ENCODE measurements around the gene MRPS22. TPM values are rescaled to one million over a fixed set of nuclear protein-coding genes. Genes with fewer than 3 reads are reported as not detected.
A peak's percentile ranks its signal among the peaks of the same experiment; 100 is the strongest.

Gene MRPS22
- total and polyA plus RNA-seq, 2 of the 13 experiments (the other 11 are each of a cell fraction or from before 2014, with no cell fraction given): 52.7 to 113 TPM

DNA sequence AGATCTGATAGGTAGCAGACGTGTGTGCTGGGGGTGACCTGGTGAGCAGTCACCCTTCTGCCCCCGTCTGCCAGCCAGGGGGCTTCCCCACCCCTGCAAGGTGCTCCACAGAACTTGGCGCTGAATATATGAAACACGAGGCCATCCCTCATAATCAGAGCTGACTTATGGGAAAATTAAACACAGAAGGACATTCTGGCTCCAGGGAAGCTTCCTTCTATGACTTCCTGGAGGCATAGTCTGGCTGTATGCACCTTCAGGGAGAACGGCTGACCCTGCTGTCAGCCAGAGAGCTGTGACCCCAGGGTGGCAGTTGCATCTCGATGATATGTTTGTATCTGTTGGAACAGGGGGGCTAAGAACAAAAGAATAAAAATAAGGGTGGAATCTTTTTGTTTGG lies 26.6 kb upstream of the MRPS22 start:
- Histone ChIP-seq H3K9me3 (ENCODE audit: low read length) (no peaks in the 10 kb centered on the region), H3K27ac (ENCODE audit: extremely low read length, insufficient read depth, low read length) (no peak overlapping the region), H3K4me3 (replicated peaks in 1 of 3; ENCODE audit: insufficient read depth in 1 of 3, low read depth in 2 of 3, low read length in 3 of 3) (no peak overlapping the region), H3K27me3 (ENCODE audit: control insufficient read depth in 1 of 2, insufficient read depth in 2 of 2, low read length in 2 of 2) (no peaks in the 10 kb centered on the region; a peak in 1 of 5 replicates), H4K20me1 (ENCODE audit: insufficient read depth, low read length) (no peaks in the 10 kb centered on the region), H3K4me2 (ENCODE audit: low read depth, low read length) (no peak overlapping the region), H2AFZ (ENCODE audit: low read length) (no peak overlapping the region), H3K79me2 (ENCODE audit: insufficient read depth, low read length) (no peaks in the 10 kb centered on the region), H3K4me1 (ENCODE audit: insufficient read depth, low read length) (no peaks in the 10 kb centered on the region), H3K36me3 (replicated peaks in 1 of 2; ENCODE audit: control insufficient read depth in 1 of 2, insufficient read depth in 2 of 2, low read length in 2 of 2) (no peaks in the 10 kb centered on the region), H3K9ac (ENCODE audit: insufficient read depth, low read depth, low read length) (no peak overlapping the region)
- intact Hi-C loops (cut with micrococcal nuclease; ENCODE audit: unreplicated experiment): no loop called here
- POLR2A ChIA-PET: no interaction called here
- no peak for FAIRE-seq
- ATAC-seq: no peak
- WGBS (ENCODE audit: low lambda C conversion rate): 8% methylated on average over 5 of the region's 6 CpGs
- in situ Hi-C loops (cut with HindIII; ENCODE audit: extremely low pct_ligation_motif_present, low pct_unique_long_range_greater_than_20kb): no loop called here
- CTCF ChIA-PET (ENCODE audit: low intra/inter-chr PET ratio, low total read pairs): no interaction called here
- BruUV-seq (replicated peaks): no TSS peak
- no peak for DNase-seq (ENCODE audit: low spot score)
- TF ChIP-seq ZSCAN25 (CRISPR knock-in tag; IDR thresholded peaks at IDR 0.05): no peak
- TF ChIP-seq KDM5A (IDR thresholded peaks at IDR 0.05; ENCODE audit: borderline replicate concordance, low read length): no peak
- TF ChIP-seq, protein P1, sequence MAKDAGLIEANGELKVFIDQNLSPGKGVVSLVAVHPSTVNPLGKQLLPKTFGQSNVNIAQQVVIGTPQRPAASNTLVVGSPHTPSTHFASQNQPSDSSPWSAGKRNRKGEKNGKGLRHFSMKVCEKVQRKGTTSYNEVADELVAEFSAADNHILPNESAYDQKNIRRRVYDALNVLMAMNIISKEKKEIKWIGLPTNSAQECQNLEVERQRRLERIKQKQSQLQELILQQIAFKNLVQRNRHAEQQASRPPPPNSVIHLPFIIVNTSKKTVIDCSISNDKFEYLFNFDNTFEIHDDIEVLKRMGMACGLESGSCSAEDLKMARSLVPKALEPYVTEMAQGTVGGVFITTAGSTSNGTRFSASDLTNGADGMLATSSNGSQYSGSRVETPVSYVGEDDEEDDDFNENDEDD (CRISPR knock-in tag; IDR thresholded peaks at IDR 0.05; ENCODE audit: borderline replicate concordance): no peak
- no peak for TF ChIP-seq RARG (CRISPR knock-in tag; IDR thresholded peaks at IDR 0.05; ENCODE audit: low read depth)
- TF ChIP-seq ZNF335 (CRISPR knock-in tag; IDR thresholded peaks at IDR 0.05): no peak

DNA sequence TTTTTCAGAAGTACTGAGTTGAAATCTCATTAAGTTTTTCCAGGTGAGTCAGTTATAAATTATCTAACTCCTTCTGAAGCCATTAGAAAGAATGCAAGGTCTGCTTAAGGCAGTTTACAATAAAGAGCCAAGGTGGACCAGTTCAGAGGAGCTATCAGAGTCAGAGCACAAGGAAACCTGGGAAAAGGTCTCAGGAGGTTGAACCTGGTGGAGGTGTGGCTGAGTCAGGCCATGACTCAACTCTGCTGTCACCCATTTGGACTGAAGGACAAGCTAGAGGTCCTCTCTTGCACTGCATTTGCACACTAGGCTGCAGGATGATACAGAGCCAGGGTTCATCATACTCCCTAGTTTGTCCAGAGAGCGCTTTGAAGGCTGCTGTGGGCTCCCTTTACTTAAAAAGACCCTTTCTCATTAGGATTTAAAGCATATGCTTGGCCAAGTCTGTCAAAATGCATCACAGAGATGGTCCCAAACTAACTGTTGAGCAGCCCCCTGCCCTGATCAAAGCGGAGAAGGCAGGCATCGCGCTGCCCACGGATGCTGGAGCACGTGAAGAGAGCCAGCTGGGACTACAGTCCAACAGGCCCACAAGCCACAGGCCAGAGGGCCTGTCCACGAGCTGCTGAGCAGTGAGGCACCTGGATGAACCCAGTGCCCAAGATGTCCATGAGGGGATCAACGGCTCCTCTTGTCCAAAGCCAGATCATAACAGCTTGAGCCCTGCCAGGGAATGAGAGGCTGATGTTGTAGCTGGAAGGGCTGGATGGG lies 26.0 kb upstream of the MRPS22 start:
- intact Hi-C loops (cut with micrococcal nuclease; ENCODE audit: unreplicated experiment) (no loop called here), in situ Hi-C loops (cut with HindIII; ENCODE audit: extremely low pct_ligation_motif_present, low pct_unique_long_range_greater_than_20kb) (no loop called here)
- no peak overlapping the region for H3K4me2 ChIP-seq (ENCODE audit: low read depth, low read length)
- H3K9ac ChIP-seq (ENCODE audit: insufficient read depth, low read depth, low read length): no peak overlapping the region
- TF ChIP-seq FOSL2 (CRISPR knock-in tag; IDR thresholded peaks at IDR 0.05): peak; percentile 30; the same call in 1 of the 2 replicates
- TF ChIP-seq YEATS4 (CRISPR knock-in tag; IDR thresholded peaks at IDR 0.05; ENCODE audit: borderline replicate concordance): no peak
- no peaks in the 10 kb centered on the region; a peak in 1 of 5 replicates for H3K27me3 ChIP-seq (ENCODE audit: control insufficient read depth in 1 of 2, insufficient read depth in 2 of 2, low read length in 2 of 2)
- no peak overlapping the region for H3K27ac ChIP-seq (ENCODE audit: extremely low read length, insufficient read depth, low read length)
- no peak overlapping the region for H3K4me3 ChIP-seq (replicated peaks in 1 of 3; ENCODE audit: insufficient read depth in 1 of 3, low read depth in 2 of 3, low read length in 3 of 3)
- DNase-seq (ENCODE audit: low spot score) (no peak), ATAC-seq (no peak), FAIRE-seq (no peak)
- H2AFZ ChIP-seq (ENCODE audit: low read length): no peak overlapping the region
- no peaks in the 10 kb centered on the region for H3K4me1 ChIP-seq (ENCODE audit: insufficient read depth, low read length)
- no peaks in the 10 kb centered on the region for H4K20me1 ChIP-seq (ENCODE audit: insufficient read depth, low read length)
- H3K79me2 ChIP-seq (ENCODE audit: insufficient read depth, low read length): no peaks in the 10 kb centered on the region
- no peaks in the 10 kb centered on the region for H3K36me3 ChIP-seq (replicated peaks in 1 of 2; ENCODE audit: control insufficient read depth in 1 of 2, insufficient read depth in 2 of 2, low read length in 2 of 2)
- CTCF ChIA-PET (ENCODE audit: low intra/inter-chr PET ratio, low total read pairs): no interaction called here
- BruUV-seq (replicated peaks): no TSS peak
- 0% methylated on average over 1 of the region's 8 CpGs for WGBS (ENCODE audit: low lambda C conversion rate)
- H3K9me3 ChIP-seq (ENCODE audit: low read length): no peaks in the 10 kb centered on the region
- POLR2A ChIA-PET: no interaction called here

Measured in HepG2 (cell line).